Measurements from ENCODE around the gene EIF1AD. TPM values are rescaled to one million over a fixed set of nuclear protein-coding genes. Genes with fewer than 3 reads are reported as not detected.

EIF1AD gene
- total and polyA plus RNA-seq, 2 experiments from 2014 or later: 19.4 to 25.6 TPM

GRCh38 chr11:65960824-65961266 is 41.1 kb downstream of the EIF1AD start:
- DNase-seq (ENCODE audit: low spot score): no peak
- no peak for TF ChIP-seq EZH2phosphoT487 (IDR thresholded peaks at IDR 0.05; ENCODE audit: low read depth, severe bottlenecking, unreplicated experiment)
- TF ChIP-seq CTCF (IDR thresholded peaks at IDR 0.05; ENCODE audit: poor library complexity): no peak
- no peak for TF ChIP-seq EZH2 (IDR thresholded peaks at IDR 0.05; ENCODE audit: borderline replicate concordance)
- no peaks in the 10 kb centered on the region for H3K9me3 ChIP-seq (ENCODE audit: low read depth)

GRCh38 chr11:65958774-65959420 is 43.1 kb downstream of the EIF1AD start:
- TF ChIP-seq EZH2phosphoT487 (IDR thresholded peaks at IDR 0.05; ENCODE audit: low read depth, severe bottlenecking, unreplicated experiment) (no peak), CTCF (IDR thresholded peaks at IDR 0.05; ENCODE audit: poor library complexity) (no peak), EZH2 (IDR thresholded peaks at IDR 0.05; ENCODE audit: borderline replicate concordance) (no peak)
- DNase-seq (ENCODE audit: low spot score): no peak
- Histone ChIP-seq H3K36me3 (replicated peaks; ENCODE audit: insufficient read depth, low read depth) (no peaks in the 10 kb centered on the region), H3K27me3 (no peaks in the 10 kb centered on the region), H3K27ac (no peak overlapping the region), H3K9me3 (ENCODE audit: low read depth) (no peaks in the 10 kb centered on the region), H3K4me1 (ENCODE audit: insufficient read depth) (peaks cover 11% of the 10 kb centered on the region), H3K4me3 (no peak overlapping the region), H3K4me2 (no peak overlapping the region), H3K9me2 (replicated peaks; ENCODE audit: insufficient read depth) (no peaks in the 10 kb centered on the region), H2AFZ (no peak overlapping the region), H3K79me2 (peaks cover 23% of the 10 kb centered on the region), H4K20me1 (ENCODE audit: insufficient read depth, poor library complexity, severe bottlenecking) (peaks cover 3% of the 10 kb centered on the region)
- WGBS (ENCODE audit: low lambda C conversion rate, missing lambda C conversion rate): 67% methylated on average over 17 of the region's 17 CpGs

More at GRCh38 chr11:65960824-65961266, 41.1 kb downstream of the EIF1AD start:
- H3K4me1 ChIP-seq (ENCODE audit: insufficient read depth): peaks cover 11% of the 10 kb centered on the region
- H4K20me1 ChIP-seq (ENCODE audit: insufficient read depth, poor library complexity, severe bottlenecking): peaks cover 3% of the 10 kb centered on the region
- peak overlapping the region; percentile 65 for H2AFZ ChIP-seq
- 64% methylated on average over 16 of the region's 16 CpGs for WGBS (ENCODE audit: low lambda C conversion rate, missing lambda C conversion rate)
- peaks cover 28% of the 10 kb centered on the region for H3K79me2 ChIP-seq
- peak overlapping the region; percentile 77 for H3K4me2 ChIP-seq
- no peaks in the 10 kb centered on the region for H3K27me3 ChIP-seq
- no peaks in the 10 kb centered on the region for H3K36me3 ChIP-seq (replicated peaks; ENCODE audit: insufficient read depth, low read depth)
- no peaks in the 10 kb centered on the region for H3K9me2 ChIP-seq (replicated peaks; ENCODE audit: insufficient read depth)
- peak overlapping the region; percentile 38 for H3K4me3 ChIP-seq
- H3K27ac ChIP-seq: peak overlapping the region; percentile 88

GRCh38 chr11:65958291-65958690 is 43.7 kb downstream of the EIF1AD start:
- 75% methylated on average over 4 of the region's 4 CpGs for WGBS (ENCODE audit: low lambda C conversion rate, missing lambda C conversion rate)
- Histone ChIP-seq H3K79me2 (peaks cover 17% of the 10 kb centered on the region), H3K27ac (no peak overlapping the region), H3K9me3 (ENCODE audit: low read depth) (no peaks in the 10 kb centered on the region), H3K27me3 (no peaks in the 10 kb centered on the region), H2AFZ (no peak overlapping the region), H3K9me2 (replicated peaks; ENCODE audit: insufficient read depth) (no peaks in the 10 kb centered on the region), H3K4me1 (ENCODE audit: insufficient read depth) (peaks cover 10% of the 10 kb centered on the region), H3K4me2 (no peak overlapping the region), H3K4me3 (no peak overlapping the region), H3K36me3 (replicated peaks; ENCODE audit: insufficient read depth, low read depth) (no peaks in the 10 kb centered on the region), H4K20me1 (ENCODE audit: insufficient read depth, poor library complexity, severe bottlenecking) (peaks cover 3% of the 10 kb centered on the region)
- no peak for DNase-seq (ENCODE audit: low spot score)
- TF ChIP-seq CTCF (IDR thresholded peaks at IDR 0.05; ENCODE audit: poor library complexity) (no peak), EZH2phosphoT487 (IDR thresholded peaks at IDR 0.05; ENCODE audit: low read depth, severe bottlenecking, unreplicated experiment) (no peak)
